EL (cell line): ENCODE measurements around the gene MICU1.

Source experiments
- DNase-seq: peaks from one replicate; pipeline ENCODE4 v3.0.0-alpha.2; 2016

Gene MICU1

DNA sequence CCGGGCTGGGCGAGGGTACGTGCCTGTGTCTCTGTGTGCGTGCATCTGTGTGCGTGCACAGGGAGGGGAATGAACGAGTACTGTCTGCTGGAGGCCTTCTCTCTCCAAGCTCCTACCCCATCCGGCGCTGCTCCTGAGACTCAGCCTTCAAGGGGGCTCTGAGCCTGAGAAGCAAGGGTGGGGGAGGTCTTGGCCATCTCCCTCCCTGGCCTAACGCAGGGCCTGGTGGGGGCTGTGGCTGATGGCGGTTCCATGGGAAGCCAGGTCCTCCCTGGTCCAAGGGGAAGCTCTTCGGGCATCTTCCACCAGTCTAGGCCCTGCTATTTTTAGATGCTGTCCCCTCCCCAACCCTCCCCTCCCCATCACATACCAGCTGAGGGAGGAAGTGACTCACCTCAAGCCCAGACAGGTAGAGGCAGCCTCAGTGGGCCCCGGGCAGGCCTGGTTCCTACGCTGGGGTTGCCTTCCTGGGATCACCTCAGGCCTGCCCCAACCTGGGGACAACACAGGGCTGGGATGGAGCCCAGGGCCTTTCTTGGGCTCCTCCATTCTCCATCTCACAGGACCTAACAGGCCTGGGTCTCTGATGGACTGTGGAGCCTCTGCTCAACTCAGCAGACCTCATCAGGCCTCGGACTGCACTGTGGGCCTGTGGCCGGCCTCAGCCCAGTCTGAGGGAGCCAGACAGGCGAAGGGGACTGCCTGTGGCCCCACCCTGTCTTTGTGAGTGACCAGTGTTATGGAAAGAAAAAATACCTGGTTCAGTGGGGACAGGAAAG lies 303.4 kb downstream of the MICU1 start:
- DNase-seq, result no peak

DNA sequence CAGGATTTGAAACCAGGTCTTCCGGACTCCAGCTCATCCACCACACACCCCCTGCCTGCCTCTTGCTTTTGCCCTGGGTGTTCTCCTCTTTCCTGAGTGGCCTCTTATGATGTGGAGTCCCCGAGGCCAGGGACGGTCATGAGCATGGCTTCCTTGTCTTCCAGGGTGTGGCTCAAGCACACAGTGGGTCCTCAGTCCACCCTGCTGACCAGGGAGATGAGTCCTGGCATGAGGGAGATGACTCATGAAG lies 303.9 kb downstream of the MICU1 start:
- DNase-seq, result peak; percentile 36

DNA sequence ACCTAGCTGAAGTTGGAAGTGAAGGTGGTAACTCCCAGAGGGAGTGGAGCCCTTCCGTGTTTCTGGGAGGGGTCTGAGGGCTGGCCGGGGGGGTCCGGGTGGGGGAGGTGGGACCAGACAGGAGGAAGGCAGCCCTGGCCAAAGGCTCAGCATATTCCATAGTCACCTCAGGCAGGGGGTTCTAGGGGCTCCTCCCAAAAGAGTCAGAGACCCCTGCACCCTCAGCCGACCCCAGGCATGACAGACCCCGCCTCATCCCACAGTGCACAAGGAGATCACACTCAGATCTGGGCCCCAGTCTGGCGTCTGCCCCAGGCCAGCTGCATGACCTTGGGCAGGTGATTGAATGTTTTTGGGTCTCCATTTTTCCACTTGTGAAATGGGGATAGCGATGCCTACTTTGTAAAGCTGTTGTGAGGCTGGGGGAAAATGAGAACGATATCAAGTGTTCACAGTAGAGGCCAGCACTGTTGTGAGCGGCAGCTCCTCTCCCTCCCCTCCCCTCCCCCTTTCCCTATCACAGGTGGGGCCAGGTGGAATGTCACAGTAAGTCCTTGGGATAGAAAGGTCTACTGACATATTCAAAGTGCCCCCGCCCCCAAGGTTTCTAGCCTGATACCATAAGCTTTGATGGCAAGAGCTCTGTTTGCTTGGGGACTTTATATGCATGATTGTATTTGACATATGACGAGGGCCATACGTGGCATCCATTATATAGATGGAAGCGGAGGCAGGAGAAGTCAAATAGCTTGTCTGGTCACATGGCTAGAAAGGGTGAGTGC lies 304.4 kb downstream of the MICU1 start:
- no peak for DNase-seq

DNA sequence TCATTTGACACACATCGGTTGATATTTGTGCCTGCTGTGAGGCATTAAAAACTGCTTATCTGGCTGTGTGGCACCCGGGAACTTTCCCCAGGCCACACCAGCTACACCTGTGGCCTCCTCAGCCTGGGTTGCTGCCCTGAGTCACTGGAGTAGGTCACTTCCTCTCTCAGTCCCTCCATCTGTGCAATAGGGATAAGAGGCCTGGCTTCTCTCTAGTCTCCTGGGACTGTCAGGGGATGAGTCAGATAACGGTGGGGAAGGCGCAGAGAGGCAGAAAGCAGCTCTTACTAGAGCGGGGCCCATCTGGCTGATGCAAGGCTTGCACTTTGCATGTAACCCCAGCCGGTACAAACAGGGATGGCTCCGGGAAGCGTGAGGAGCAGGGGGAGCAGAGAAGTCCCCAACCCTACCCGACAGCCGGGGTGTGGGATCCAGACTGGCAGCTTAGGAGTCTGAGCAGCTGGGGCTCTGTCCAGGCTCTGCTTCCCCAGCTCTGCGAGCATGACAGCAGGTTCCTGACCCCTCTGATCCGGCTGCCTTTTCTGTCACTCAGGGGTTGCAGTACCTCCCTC lies 305.1 kb downstream of the MICU1 start:
- peak; percentile 100 for DNase-seq

DNA sequence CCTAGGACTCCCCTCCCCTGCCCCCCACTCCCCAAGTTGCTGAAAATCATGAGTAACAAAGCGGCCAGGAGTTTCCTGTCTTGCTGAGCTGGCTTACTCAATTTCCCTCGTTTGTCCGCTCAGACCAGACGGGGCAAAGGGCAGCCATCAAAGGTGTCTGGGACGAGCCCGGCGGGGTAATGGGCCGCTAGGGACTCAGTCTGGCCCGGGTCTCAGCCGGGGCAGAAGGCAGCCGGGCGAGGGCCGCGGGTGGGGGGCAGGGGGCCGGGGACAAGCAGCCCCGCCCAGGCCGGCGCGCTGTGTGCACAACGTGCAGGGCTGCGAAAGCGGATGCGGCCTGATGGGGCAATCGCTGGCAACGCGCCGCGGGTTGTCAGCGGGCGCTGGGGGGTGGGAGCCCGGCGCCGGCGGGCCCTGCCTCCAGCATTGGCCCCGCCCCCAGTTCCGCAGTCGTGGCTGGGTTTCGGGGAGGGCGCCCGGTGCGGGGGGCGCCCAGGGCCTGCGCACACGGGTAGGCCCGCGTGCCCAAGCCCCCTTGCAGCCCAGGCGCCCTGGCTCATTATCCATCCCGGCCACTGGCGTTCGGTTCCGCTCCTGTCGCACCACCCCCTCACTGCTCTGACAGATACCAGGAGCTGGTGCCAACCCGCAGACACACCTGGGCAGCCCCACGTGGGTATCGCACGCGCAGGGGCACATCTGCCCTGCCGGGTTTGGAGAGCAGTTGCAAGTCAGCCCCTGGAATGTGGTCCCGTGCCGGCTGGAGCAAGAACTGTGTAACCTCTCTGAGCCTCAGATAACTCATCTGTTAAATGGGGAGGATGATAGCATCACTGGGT lies 306.2 kb downstream of the MICU1 start:
- DNase-seq, result peak; percentile 92

DNA sequence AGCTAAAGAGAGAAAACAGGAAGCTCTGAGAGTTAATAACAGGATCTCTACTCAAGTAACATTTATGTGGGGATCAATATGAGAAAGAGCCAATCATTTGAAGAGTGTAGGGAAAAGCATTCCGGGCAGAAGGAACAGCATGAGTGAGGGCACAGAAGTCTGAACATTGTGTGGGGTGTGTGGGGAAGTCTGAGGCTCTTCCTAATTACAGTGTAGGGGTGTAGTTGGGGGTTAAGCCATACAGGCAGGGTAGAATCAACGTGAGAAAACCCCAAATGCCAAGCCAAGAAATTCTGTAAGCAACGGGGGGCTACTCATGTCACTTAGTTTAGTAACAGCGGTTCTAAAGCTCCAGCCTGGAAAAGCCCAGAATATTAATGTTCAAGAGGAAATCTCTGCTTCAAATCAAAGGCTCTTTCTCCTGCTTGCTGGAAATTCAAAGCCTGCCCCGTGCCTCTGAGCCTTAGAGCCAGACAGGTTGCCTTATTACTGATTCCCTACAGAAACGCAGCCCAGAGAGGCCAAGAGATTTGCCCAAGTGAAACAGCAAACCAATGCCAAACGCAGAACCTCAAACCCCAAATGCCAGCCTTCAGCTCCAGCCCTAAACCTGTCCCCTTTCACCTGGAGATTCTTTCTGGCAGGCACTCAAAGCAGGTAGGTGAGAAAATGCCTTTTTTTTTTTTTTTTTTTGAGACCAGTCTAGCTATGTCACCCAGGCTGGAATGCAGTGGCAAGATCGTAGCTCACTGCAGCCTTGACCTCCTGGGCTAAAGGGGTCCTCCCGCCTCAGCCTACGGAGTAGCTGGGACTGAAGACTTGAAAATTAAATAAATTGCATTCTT lies 307.2 kb downstream of the MICU1 start:
- DNase-seq, result no peak
